HG03565 (cell line): Measurements from ENCODE around the gene AP5S1.
A peak's percentile ranks its signal among the peaks of the same experiment; 100 is the strongest.
"Not testable (repeated sequence)": the region's sequence is repeated elsewhere in the genome, so short reads cannot be mapped to it uniquely, and the experiment has no call there.

Experiments used
- ATAC-seq: cut with Tn5 transposase; IDR thresholded peaks from one replicate; pipeline ENCODE4 v1.9.1; 2021; ENCODE audit warnings: mild to moderate bottlenecking, moderate library complexity; ENCODE audit not compliant: unreplicated experiment

AP5S1 gene

DNA sequence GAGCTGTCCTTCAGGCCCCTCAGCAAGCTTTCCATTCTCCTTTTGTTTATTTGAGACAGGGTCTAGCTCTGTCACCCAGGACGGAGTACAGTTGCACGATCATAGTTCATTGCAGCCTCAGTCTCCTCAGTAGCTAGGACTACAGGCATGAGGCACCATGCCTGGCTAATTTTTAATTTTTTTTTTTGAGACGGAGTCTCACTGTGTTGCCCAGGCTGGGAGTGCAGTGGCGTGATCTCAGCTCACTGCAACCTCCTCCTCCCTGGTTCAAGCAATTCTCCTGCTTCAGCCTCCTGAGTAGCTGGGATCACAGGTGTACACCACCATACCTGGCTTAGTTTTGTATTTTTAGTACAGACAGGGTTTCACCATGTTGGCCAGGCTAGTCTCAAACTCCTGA lies 31.1 kb upstream of the AP5S1 start:
- not testable (repeated sequence) for ATAC-seq

DNA sequence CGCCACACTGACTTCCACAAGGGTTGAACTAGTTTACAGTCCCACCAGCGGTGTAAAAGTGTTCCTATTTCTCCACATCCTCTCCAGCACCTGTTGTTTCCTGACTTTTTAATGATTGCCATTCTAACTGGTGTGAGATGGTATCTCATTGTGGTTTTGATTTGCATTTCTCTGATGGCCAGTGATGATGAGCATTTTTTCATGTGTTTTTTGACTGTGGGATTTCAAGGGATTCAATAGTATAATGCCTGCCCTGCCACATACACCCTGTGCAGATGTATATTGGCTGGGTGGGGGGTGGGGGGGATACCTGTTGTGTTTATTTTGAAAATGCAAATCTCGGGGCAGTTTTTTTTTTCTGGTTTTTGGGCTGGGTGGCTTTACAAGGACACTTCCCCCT lies 26.2 kb upstream of the AP5S1 start:
- not testable (repeated sequence) for ATAC-seq

DNA sequence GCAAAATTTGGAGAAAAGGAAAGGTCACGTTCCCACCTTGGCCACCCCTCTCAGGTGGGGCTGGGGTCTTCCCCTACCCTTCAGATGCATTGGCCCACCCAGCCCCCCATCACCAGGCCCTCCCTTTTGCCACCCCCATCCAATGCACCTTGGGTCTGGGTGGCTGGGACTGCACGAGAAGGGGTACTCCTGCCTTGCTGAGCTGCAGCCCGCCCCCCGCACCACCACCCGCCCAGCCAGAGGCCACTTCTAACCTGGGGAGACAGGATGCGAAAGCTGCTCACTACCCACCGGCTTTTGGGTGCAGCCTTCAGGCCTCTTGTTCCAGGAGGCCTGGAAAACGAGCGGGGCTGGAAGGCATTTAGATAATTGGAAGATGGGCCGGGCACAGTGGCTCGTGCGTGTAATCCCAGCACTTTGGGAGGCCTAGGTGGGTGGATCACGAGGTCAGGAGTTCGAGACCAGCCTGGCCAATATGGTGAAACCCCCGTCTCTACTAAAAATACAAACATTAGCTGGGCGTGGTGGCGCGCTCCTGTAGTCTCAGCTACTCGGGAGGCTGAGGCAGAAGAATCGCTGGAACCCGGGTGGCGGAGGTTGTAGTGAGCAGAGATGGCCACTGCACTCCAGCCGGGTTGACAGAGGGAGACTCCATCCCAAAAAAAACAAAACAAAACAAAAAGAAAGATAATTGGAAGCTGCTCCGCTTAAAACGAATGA lies 25.5 kb upstream of the AP5S1 start:
- no peak for ATAC-seq

DNA sequence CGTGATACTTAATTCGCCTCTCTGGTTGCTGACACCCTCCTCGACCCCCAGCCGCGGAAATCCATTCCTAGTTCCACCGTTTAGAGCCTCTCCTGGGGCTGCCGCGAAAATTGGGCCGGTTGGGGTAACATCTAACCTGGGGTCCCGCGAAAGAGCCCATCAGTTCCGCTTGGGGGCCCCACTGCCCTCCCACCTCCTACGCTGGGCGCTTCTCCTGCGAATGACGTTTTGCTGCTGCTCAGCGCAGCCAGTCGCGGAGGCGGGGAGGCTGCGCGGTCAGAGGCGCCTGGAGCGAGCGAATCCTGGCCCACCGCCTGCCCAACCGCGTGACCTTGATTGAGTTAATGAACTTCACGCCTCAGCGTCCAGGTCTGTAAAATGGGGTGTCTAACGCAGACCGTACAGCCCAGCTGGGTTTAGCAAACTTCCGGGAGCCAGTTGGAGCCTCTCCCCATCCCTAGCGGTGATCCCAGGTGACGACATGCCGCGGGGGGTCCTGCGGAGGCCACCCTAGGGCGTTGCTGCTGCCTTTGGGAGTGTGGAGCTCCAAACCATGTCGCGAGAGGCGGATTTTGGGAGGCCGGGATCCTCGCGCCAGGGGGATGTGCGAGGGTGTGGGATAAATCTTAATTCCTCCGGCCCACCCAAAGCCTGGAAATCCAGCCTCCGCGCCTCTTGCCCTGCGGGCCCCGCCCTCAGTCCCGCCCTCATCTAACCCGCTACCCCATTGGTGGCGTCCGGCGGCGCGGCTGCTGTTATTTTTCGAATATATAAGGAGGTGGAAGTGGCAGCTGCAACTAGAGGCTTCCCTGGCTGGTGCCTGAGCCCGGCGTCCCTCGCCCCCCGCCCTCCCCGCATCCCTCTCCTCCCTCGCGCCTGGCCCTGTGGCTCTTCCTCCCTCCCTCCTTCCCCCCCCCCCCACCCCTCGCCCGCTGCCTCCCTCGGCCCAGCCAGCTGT lies 24.6 kb upstream of the AP5S1 start, which contains the start of gene CDC25B:
TSS of gene CDC25B (plus strand) at position 800 of the 958 bp plus-strand sequence. CDS start 222 bp downstream, outside the sequence.
- ATAC-seq, result peak; percentile 61

DNA sequence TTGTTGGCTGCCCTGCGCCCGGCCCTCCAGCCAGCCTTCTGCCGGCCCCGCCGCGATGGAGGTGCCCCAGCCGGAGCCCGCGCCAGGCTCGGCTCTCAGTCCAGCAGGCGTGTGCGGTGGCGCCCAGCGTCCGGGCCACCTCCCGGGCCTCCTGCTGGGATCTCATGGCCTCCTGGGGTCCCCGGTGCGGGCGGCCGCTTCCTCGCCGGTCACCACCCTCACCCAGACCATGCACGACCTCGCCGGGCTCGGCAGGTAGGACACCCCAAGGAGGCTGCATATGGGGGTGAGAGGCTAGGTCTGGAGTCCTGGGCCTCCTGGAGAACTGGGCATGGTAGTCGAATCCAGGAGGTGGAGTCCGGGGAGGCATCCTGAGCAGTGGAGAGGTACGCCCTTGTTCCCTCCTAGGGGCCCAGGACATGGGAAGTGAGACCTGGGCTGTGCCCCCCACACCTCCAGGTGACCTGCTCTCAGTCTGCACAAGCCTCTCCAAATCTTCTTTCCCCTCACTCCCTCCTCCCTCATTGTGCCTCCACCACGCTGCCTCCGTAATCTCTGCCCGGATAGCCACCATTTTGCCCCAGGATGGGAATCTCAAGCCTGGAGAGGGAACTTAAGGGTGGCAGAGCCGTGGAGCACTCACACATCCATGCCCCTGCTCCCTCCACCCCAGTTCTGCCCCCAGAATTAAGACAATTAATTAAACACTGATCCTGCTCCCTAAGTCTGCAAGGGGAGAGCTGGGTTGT lies 23.7 kb upstream of the AP5S1 start:
- no peak for ATAC-seq

DNA sequence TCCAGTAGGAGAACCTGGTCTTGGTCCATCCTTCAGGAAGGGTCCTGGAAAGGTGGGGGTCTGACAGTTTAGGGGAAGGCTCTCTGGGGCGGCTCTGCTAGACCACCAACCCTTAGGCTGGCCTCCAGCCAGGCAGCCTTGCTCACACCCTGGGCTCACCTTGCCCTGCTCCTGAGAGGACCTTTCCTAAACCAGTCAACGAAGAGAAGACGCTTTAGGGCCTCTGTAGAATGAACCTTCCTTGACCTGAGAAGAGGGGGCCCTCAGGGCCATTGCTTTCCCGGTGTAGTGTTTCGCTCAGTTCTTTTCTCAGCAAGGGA lies 23.2 kb upstream of the AP5S1 start:
- no peak for ATAC-seq

DNA sequence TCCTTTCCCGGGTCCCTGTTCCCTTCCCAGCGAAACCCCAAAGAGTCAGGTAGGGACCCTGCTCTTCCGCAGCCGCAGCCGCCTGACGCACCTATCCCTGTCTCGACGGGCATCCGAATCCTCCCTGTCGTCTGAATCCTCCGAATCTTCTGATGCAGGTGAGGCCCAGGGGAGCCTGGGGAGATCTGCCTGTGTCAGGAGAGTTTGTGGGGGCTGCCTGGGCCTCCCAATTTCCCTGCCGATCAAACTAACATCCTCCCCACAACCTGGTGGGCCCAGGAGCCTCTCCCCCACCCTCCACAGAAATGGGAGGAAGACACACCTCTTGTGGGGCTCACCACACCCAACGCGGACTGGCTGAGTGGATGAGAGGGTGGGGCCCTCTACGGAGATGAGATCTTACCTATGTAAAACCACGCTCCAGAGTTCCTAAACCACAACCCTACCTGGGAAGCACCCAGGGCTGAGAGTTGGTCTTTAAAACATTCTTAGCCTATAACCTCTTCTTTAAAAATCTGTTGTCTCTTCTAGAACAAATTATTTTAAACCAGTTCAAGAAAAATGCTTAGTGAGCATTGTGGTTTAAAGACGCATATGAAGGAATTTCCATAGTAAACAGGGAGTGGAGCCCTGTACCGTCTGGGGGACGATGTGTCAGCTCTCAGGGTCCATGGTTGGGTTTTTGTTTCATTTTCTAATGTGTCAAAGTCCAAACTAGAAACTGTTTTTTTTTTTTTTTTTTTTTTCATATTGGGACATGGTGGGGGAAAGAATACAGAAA lies 22.6 kb upstream of the AP5S1 start:
- no peak for ATAC-seq

DNA sequence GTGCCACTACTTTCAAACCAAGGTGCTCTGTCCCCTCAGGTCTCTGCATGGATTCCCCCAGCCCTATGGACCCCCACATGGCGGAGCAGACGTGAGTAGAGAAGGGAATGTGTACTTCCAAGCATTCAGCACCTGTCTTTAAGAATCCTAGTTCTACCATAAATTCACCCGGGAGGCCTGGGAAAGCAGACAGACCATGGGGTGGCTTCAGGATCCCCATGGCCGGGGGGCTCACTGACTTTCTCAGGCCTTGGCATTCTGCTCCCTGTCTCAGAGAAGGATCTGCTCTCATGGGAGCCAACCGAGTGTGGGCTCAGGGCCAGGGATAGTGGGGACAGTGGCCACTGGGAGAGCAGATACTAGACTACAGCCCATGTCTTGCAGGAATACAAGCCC lies 22.0 kb upstream of the AP5S1 start:
- no peak for ATAC-seq

DNA sequence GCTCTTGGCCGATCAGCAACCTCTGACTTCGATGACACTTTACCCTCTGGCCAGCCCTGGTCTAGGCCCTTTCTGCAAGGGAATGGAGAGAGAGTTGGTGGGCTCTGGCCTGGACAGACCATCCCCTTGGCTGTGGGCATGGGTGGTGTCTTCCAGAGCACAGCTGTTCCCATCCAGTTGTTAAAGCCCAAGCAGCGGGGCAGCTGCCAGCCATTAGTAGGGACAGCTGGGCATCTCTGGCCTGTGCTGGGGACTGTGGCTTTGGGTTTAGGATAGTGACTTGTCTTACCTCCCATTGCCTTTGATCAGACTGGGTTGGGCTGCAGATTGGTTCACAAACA lies 21.5 kb upstream of the AP5S1 start:
- ATAC-seq, result no peak

DNA sequence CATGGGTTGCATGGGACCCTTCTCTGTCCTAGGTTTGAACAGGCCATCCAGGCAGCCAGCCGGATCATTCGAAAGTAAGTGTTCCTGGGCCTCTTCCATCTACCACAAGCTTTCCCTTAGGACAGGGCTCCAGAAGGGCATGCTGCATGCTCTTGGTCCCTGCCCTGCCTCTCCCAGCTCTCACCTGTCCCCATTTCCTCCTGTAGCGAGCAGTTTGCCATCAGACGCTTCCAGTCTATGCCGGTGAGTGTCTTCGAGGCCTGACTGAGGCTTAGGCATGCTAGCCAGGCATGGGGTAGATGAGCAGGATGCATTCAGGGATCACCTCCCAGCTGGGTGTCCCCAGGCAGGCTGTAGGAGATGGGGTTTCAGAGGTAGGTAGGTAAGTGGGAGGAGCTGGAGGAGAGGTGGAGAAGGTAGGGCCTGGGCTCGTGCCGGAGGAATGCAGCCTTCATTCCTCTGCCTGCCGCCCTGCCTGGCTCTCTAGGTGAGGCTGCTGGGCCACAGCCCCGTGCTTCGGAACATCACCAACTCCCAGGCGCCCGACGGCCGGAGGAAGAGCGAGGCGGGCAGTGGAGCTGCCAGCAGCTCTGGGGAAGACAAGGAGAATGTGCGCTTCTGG lies 20.0 kb upstream of the AP5S1 start:
- no peak for ATAC-seq

DNA sequence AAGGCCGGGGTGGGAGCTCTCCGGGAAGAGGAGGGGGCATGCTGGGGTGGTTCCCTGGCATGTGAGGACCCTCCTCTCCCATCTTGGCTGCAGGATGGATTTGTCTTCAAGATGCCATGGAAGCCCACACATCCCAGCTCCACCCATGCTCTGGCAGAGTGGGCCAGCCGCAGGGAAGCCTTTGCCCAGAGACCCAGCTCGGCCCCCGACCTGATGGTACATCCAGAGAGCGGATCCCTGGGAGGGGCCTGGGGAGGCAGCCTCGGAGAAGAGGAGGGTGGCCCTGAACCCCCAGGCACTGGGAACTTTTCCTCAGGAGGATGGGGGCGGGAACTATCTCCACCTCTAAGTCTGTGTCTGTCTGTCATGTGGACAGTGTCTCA lies 19.5 kb upstream of the AP5S1 start:
- no peak for ATAC-seq

DNA sequence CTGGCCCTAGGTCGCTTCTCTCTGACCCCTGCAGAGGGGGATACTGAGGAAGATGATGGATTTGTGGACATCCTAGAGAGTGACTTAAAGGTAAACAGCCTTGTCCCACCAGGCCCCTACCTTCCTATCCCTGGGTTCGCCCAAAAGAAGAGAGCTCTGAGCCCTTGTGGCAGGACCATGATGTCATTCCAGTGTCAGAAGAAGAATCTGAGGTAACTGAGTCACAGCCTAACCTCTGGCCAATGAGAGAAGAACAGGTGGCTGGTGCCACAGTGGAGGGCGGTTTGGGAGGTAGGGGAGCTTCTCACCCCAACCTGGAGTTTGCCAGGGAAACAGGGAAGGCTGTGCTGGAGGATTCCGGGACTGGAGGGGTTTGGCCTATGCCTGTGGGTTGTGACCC lies 19.0 kb upstream of the AP5S1 start:
- no peak for ATAC-seq

DNA sequence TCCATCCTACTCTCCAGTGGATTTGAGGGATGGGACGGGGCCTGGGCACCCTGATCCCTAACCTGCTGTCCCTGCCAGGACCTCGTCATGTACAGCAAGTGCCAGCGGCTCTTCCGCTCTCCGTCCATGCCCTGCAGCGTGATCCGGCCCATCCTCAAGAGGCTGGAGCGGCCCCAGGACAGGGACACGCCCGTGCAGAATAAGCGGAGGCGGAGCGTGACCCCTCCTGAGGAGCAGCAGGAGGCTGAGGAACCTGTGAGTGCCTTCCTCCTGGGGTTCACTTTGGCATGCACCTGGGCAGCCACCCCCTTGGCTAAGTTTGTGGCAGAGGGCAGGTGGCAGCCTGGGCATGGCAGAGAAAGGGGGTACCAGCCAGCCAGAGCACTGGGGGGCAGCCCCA lies 18.5 kb upstream of the AP5S1 start:
- ATAC-seq, result no peak

DNA sequence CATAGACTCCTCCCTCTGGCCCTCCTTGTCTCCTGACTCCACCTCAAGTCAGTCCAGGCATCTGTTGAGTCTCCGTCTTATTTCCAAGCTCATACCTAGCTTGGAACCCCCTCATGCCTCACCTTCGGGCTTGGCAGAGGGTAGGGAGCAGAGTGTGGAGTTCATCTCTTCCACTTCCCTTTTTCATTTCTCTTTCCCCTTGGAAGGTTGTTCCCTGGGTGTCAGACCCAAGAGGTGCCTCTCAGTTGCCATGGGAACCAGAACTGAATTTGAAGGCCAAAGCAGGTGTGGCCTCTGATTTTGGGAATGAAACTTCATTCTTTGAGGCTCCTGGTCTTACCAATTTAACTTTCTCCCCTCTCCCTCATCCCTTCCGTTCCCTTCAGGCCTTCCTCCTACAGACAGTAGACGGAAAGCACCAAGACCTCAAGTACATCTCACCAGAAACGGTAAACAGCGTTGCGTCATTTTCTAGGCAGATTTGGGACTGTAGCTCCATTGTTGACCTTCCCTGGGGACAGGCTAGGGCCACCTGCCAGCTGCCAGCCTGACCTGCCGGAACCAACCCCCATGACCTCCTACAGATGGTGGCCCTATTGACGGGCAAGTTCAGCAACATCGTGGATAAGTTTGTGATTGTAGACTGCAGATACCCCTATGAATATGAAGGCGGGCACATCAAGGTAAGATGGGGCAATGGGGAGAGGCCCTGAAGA lies 17.7 kb upstream of the AP5S1 start:
- no peak for ATAC-seq

DNA sequence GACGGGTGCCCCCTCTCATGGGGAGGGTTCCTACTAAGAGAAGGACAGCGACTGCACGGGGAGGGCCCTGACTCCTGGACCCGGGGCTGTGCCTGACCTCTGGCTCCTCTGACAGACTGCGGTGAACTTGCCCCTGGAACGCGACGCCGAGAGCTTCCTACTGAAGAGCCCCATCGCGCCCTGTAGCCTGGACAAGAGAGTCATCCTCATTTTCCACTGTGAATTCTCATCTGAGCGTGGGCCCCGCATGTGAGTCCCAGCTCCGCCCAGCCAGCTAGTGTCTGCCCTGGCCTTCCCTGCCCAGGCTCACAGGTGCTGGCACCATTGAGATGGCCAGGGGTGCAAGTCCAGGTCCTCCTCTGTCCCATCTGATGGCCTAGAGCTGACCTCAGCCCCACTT lies 17.1 kb upstream of the AP5S1 start:
- ATAC-seq, result no peak

DNA sequence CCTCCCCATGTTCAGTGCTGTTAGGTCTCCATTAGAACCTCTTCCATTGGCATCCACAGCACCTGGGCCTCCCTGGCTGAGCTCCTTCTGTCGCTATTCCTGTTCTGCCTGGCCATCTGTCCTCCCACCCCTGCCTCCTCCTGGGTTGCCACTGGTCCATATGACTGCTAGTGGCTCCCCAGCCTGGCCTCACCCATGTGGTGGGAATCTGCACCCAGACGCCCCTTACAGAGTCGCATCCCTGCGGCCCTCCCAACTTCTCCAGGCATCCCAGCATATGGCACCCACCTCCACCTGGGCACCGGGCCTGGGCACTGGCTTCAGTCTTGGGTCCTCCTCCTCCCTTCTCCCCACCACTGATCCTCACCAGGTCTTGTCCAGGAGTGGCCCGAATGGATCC lies 16.5 kb upstream of the AP5S1 start:
- no peak for ATAC-seq

DNA sequence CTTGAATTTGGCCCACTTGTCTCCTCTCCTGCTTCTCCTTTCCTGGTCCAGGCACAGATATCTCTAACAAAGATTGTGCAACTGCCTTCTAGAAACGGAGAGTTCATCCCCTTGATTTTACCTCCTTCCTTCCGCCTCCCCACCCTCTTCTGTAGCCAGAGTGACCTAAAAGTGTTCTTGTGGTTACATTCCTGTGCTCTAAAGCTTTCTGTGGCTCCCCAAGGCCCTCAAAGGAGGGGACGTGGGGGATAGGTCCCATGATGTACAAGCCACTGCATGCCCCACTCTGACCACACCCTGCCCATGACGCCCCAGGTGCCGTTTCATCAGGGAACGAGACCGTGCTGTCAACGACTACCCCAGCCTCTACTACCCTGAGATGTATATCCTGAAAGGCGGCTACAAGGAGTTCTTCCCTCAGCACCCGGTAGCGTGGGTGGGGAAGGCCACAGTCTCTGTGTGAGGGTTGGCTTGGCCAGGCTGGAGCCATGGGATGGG lies 16.0 kb upstream of the AP5S1 start:
- ATAC-seq, result no peak

DNA sequence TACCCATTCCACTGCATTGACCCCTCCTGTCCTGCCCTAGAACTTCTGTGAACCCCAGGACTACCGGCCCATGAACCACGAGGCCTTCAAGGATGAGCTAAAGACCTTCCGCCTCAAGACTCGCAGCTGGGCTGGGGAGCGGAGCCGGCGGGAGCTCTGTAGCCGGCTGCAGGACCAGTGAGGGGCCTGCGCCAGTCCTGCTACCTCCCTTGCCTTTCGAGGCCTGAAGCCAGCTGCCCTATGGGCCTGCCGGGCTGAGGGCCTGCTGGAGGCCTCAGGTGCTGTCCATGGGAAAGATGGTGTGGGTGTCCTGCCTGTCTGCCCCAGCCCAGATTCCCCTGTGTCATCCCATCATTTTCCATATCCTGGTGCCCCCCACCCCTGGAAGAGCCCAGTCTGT lies 15.6 kb upstream of the AP5S1 start:
- no peak for ATAC-seq

DNA sequence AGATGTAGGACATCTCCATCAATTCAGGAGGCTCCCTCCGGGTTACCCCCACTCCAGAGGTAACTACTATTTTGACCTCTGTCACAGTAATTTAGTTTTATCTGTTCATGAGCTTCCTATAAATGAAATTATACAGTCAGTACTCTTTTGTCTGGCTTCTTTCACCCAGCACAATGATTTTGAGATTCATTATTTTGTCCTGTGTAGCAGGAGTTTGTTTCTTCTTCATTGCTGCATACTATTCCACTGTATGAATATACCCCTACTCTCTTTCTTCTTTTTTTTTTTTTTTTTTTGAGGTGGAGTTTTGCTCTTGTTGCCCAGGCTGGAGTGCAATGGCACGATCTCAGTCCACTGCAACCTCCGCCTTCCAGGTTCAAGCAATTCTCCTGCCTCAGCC lies 11.8 kb upstream of the AP5S1 start:
- ATAC-seq, result no peak
